Mononuclear cell (primary cell): Measurements from ENCODE around the gene CDKN2C. TPM values are rescaled to one million over a fixed set of nuclear protein-coding genes. Genes with fewer than 3 reads are reported as not detected.

Source experiments
- H3K27me3 ChIP-seq: 2 replicates; pipeline ENCODE4 v1.6.0; 2011; ENCODE audit warnings: low read length, control low read depth; ENCODE audit not compliant: insufficient read depth
- H3K4me1 ChIP-seq: 2 replicates; pipeline ENCODE4 v1.5.1; 2011; ENCODE audit warnings: mild to moderate bottlenecking, low read length, control low read depth; ENCODE audit not compliant: insufficient read depth
- H3K4me3 ChIP-seq: 2 replicates; pipeline ENCODE4 v1.5.1; 2011; ENCODE audit warnings: mild to moderate bottlenecking, low read length, moderate library complexity
- H3K9me3 ChIP-seq: 2 replicates; pipeline ENCODE4 v1.5.1; 2011; ENCODE audit warnings: low read depth, mild to moderate bottlenecking, control low read depth, low read length
- total RNA-seq: library from RNA; depleted of rRNA; stranded (reverse); fragments of >200 nt; gene quantifications from one replicate; pipeline ENCODE4 v1.2.3, GENCODE V29; 2012

The CDKN2C gene
- total RNA-seq, 1 donor: 5.2 TPM

DNA sequence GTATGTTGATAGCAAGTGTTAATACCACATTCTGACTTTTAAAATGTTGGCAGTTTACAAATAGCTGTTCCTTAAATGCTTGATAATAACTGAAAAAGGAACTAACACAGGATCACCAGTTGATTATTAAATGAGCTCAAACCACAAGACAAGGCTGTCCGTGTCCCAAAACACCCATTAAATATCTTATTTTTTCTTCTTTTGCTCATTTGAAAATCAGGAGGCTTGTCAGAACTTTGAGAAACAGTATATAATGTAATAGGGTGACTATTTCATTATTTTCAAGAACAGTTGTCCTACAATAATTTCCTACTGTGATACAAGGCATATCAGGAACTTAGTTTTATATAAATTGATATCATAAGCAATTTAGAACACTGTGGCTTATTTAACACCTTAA is 2.7 kb downstream of the CDKN2C start:
- Histone ChIP-seq H3K27me3 (peaks cover 17% of the 10 kb centered on the region), H3K9me3 (no peaks in the 10 kb centered on the region), H3K4me3 (no peak overlapping the region), H3K4me1 (peaks cover 26% of the 10 kb centered on the region)

DNA sequence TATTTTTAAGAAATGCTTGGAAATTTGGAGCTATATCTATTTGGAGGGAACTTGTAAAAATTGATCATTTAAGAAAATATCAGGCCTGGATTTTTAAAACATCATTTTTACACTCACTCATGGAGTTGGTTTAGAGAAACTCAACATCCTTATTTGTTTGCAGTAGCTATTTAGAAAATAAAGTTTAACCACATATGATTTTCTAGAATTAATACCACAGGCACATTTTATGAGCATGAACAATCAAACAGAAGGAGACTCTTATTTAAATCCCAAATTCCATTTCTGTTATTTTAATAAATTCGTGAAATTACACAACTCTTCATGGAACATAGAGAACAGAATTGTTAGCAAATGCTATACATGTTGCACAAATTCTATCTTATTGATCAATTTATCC is 3.2 kb downstream of the CDKN2C start:
- peaks cover 25% of the 10 kb centered on the region for H3K4me1 ChIP-seq
- peaks cover 18% of the 10 kb centered on the region for H3K27me3 ChIP-seq
- no peaks in the 10 kb centered on the region for H3K9me3 ChIP-seq
- no peak overlapping the region for H3K4me3 ChIP-seq

DNA sequence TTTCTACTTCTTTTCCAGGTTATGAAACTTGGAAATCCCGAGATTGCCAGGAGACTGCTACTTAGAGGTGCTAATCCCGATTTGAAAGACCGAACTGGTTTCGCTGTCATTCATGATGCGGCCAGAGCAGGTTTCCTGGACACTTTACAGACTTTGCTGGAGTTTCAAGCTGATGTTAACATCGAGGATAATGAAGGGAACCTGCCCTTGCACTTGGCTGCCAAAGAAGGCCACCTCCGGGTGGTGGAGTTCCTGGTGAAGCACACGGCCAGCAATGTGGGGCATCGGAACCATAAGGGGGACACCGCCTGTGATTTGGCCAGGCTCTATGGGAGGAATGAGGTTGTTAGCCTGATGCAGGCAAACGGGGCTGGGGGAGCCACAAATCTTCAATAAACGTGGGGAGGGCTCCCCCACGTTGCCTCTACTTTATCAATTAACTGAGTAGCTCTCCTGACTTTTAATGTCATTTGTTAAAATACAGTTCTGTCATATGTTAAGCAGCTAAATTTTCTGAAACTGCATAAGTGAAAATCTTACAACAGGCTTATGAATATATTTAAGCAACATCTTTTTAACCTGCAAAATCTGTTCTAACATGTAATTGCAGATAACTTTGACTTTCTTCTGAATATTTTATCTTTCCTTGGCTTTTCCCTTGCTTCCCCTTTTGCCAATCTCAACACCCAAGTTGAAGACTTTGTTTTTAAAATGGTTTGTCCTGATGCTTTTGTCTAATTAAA is 4.0 kb downstream of the CDKN2C start:
- no peaks in the 10 kb centered on the region for H3K9me3 ChIP-seq
- H3K4me1 ChIP-seq: peaks cover 33% of the 10 kb centered on the region
- no peak overlapping the region for H3K4me3 ChIP-seq
- H3K27me3 ChIP-seq: peaks cover 26% of the 10 kb centered on the region

DNA sequence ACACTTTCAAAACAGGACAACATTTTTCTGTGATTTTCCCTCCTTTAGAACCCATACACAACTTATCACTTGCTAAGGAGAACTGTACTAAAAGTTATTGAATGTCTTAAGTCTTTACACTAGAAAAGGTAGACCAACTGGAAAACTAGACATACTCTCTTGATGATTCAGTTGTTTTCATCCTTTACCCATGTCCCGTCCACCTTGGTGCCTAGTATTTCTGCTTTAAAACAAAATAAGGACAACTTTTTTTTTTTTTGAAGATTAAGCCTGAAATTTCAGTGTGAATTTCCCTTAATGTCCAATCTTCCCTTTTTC is 4.5 kb downstream of the CDKN2C start:
- no peak overlapping the region for H3K4me3 ChIP-seq
- peaks cover 31% of the 10 kb centered on the region for H3K27me3 ChIP-seq
- H3K9me3 ChIP-seq: no peaks in the 10 kb centered on the region
- H3K4me1 ChIP-seq: peaks cover 34% of the 10 kb centered on the region

DNA sequence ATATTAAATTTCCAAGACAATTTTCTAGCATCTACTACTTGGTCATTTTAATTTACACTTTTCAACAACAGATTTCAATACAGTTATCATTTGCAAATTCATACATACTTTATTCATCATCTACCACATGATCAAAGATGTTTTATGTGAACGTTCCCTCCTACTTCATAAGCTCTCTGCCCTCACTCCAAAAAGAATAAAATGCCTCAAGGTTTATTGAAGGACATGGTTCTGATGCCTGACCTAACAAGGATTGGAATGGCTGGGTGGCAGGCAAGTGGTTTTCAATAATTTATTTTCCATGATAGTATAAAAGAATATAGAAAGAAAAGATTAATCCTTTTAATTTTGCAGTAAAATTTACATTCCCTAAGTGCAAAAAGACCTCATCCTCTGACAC is 5.4 kb downstream of the CDKN2C start:
- Histone ChIP-seq H3K27me3 (peaks cover 40% of the 10 kb centered on the region), H3K4me1 (peaks cover 28% of the 10 kb centered on the region), H3K4me3 (no peak overlapping the region), H3K9me3 (no peaks in the 10 kb centered on the region)

DNA sequence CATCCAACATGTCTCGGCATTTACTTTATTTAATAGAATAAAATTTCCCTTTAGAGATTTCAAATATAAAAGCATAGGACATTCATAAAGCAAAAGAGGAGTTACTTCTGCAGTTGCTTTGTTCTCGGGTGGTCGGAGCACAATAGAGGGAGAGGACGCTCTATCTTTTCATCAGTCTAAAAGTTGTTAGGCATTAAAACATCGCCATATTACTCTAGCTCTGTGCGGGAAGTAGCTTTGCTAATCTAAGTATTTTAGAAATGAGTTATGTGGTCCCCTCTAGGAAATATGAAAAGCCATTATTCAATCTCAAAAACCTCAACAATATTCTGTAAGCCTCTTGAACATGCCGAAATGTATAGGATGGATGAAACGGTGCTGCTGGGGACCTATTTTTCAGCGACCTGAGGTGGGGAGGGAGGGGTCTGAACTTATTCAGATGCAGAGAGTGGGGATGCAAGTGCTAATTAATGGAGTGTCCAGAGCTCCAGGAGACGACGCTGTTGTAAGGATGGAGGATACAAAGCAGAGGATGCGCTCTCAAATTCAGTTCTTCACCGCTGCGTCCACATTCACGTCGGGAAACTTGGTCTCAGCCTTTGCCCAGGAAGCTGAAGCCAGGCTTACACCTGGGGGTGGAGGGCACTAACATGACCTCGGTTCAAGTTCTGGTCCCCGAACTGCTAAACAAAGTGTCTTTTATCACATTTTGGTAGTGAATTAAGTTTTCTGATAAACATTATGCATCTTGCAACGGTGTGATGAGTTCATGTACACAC is 6.3 kb downstream of the CDKN2C start:
- Histone ChIP-seq H3K9me3 (no peaks in the 10 kb centered on the region), H3K4me3 (peak overlapping the region; percentile 67), H3K4me1 (peaks cover 21% of the 10 kb centered on the region), H3K27me3 (peaks cover 46% of the 10 kb centered on the region)

DNA sequence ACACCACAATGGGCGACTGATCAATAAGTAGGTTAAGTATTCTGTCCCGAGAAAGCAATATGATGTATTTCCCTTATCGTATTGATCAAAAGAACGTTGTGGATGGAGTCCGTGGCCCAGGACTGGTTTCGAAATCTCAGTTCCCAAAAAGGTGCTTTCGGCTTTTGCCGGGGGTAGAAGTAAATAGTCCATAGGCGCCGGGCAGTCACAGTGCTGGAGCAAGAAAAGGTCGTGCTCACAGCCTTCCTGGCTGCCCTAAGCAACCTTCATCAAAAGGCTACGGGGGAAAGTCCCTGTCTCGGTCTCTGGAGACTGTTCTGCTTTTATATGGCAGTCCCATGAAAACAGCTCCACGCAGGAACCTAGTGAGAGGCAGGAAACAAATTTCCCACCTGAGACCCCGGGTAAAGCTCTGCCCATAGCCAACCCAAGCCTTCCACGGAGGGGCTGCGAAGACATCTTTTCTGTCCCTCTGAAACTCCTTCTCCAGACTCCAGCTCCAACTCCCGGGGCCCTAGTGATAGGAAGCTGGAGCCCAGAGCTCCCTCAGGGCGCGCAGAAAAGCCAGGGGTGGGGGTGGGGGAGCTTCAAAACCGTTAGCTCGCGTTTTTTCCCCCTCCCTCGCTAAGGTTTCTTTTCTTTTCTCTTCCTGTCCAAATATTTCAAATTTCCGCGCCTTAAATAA is 7.0 kb downstream of the CDKN2C start:
- Histone ChIP-seq H3K9me3 (no peaks in the 10 kb centered on the region), H3K4me3 (peak overlapping the region; percentile 67), H3K27me3 (peaks cover 53% of the 10 kb centered on the region), H3K4me1 (peaks cover 21% of the 10 kb centered on the region)

DNA sequence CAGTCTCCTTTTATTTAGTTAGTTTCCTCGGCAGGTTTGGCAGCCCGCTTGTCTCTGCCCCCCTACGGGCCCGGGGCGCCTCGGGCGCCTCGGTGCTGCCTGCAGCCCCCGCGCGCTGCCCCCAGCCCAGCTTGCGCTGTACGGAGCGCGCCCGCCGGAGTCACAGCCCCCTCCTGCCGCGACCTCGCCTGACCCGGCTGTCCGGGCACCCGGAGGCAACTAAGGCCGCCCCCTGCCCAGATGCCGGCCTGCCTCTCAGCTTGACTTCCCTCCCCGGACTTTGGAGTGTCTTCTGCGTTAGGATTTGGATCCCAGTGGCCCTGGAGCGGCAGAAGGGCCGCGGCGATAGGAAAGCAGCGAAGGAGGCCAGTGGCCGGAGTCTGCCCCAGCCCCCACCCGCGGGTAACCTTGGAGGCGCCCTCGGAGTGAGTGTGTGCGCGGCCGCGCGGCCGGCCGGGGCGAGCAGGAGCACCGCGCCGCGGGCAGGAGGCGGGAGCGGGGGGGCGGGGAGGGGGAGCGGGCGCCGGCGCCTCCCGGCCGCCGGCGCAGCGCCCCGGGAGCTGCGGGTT is 7.6 kb downstream of the CDKN2C start:
- H3K9me3 ChIP-seq: no peaks in the 10 kb centered on the region
- peak overlapping the region; percentile 67 for H3K4me3 ChIP-seq
- H3K4me1 ChIP-seq: peaks cover 21% of the 10 kb centered on the region
- peaks cover 60% of the 10 kb centered on the region for H3K27me3 ChIP-seq

DNA sequence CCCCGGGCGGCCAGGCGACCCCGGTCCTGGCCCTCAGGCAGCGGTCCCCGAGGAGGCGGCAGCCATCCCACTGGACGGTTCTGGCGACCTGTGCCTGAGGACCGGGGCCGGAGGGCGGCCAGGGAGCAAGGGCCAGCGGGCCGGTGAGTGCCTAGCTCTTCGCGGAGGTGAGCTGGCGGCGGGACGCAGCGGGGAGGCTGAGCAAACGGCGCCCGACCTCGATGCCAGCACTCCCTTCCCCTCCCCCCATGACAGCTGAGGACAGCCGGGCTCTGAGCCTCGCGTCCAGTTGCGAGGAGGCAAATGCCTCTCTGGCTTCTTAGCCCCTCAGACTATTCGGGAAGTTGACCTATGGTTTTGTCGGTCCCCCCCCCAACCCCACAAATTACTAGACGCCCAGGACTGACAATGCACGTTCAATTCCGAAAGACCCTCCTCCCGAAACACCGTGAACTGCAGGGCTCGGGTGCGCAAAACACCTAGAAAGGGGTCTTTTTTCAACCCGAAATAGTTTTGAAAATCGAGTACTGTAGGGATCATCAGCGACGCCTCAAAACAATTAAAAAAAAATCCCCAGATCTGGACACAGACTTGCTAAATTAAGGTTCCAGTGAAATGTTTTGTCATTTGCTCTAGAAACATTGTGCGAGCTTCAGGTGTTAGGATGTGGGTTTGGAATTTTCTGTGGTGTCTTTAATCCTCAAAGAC is 8.3 kb downstream of the CDKN2C start:
- Histone ChIP-seq H3K4me1 (peaks cover 21% of the 10 kb centered on the region), H3K27me3 (peaks cover 62% of the 10 kb centered on the region), H3K4me3 (peak overlapping the region; percentile 67), H3K9me3 (no peaks in the 10 kb centered on the region)

DNA sequence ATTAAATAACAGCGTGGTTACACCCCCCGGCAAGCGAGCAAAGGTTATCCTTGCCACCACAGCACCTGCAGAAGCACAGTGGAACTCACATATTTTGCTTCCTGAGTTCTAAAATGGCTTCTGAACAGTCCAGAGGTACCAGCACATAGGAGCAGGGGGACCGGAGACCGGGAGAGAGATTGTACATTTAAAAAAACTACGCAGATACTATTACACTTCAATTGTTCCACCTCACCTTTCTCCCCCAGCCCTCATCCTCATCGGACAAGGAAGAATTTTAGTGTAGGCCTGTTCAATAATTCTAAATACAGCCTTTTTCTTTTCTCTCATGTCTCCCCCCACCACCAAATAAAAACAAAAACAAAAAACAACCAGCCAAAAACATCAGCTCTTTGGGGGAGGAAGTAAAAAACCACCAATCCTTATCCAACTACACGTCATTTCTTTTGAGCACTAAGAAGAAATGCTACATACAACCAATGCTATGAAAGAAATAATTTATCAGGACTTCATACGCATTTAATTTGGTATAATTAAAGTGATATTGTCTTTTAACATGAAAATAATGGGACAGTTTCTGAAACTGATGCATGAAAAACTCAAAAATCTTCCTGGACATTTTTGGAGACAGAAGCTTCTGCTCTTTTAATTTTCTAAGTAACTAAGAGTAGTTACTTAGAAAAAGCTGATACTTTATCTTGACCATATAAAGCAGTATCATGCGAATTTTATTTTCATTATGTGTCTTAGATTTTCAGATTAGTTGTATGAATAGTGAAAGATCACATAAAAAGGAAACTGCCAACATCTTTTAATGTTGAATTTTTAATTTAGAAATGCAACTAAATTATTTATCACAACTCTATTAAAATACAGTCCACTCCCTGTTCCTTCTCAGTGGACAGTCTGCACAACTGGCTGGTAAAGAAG is 9.1 kb downstream of the CDKN2C start:
- H3K4me3 ChIP-seq: peak overlapping the region; percentile 67
- peaks cover 21% of the 10 kb centered on the region for H3K4me1 ChIP-seq
- peaks cover 70% of the 10 kb centered on the region for H3K27me3 ChIP-seq
- no peaks in the 10 kb centered on the region for H3K9me3 ChIP-seq

DNA sequence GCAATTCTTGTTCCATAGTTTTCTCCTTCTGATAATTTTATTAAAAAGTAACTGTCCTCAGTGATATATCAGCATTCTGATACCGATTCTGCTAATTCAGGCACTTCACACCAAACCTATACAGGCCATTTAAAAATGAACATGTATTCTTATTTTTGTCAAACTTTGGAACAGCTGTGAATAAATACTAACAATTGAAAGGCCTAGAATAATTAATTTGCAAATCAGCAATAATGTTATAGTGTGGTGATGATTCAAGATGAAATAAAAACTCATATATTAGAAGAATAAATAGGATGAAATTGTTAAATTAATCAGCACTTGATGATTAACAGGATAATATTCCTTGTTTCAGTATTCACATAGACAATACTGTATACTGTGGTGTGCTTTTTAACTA is 9.9 kb downstream of the CDKN2C start:
- H3K4me3 ChIP-seq: no peak overlapping the region
- no peaks in the 10 kb centered on the region for H3K9me3 ChIP-seq
- H3K27me3 ChIP-seq: peaks cover 72% of the 10 kb centered on the region
- H3K4me1 ChIP-seq: peaks cover 21% of the 10 kb centered on the region

DNA sequence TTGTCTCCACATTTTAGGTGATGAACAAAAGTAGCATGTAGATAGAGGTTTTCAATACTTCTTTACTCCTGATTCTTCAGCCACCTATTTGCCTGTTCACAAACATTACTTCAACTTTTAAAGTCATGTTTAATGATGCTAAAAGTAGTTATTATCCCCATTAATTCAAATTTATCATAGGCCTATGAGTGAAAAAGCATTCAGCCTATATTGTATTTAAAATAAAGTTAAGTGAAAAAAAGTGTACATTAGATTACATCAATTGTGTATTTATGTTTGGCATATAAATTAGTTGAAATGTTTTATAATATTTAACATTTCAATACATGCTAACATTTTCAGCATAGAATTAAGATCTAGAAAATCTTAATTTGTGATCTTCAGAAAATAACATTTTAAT is 10.5 kb downstream of the CDKN2C start:
- H3K27me3 ChIP-seq: peaks cover 74% of the 10 kb centered on the region

DNA sequence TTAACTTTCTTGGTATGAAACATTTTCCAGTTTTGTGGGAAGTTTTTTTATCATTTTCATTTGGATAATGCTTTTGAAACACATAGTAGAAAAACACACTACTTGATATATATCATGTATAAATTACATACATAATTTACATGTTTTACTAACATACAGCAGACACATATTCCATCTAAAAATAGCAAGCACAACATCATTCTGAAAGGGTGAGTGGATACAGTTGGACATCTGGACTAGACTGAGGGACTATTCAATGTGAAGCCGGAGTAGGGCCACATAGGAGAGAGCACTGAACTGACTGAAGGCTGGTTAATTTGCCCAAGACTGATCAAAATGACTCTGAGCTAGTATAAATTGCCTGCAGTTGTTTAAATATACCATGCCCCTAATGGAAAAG is 11.7 kb downstream of the CDKN2C start:
- Histone ChIP-seq H3K4me3 (no peak overlapping the region), H3K9me3 (no peaks in the 10 kb centered on the region)

More for the DNA sequence above, 10.5 kb downstream of the CDKN2C start:
- no peak overlapping the region for H3K4me3 ChIP-seq
- peaks cover 21% of the 10 kb centered on the region for H3K4me1 ChIP-seq
- no peaks in the 10 kb centered on the region for H3K9me3 ChIP-seq

DNA sequence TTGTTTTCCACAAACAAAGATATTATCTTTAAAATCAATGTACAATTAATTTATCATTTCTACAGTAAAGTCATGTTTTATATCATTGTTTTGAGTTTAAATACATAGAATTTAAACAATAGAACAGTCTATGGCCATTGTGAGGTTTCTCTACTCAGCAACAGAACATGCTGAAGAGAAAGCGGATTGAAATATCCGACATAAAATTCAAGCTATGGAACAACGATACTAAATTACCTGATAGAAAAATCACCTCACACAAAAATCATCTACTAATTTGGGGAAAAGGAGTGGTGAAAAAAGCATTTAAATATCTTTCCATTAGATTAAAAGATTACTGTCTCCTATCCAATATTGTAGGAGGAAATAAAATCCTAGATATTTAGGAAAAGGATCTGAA is 12.6 kb downstream of the CDKN2C start:
- H3K4me3 ChIP-seq: no peak overlapping the region
- H3K4me1 ChIP-seq: peaks cover 10% of the 10 kb centered on the region
- H3K27me3 ChIP-seq: peaks cover 67% of the 10 kb centered on the region
- no peaks in the 10 kb centered on the region for H3K9me3 ChIP-seq

More for the DNA sequence above, 11.7 kb downstream of the CDKN2C start:
- H3K27me3 ChIP-seq: peaks cover 69% of the 10 kb centered on the region
- peaks cover 15% of the 10 kb centered on the region for H3K4me1 ChIP-seq
